Epithelial cell of proximal tubule (primary cell): ENCODE measurements around the gene TMEM131. TPM values are rescaled to one million over a fixed set of nuclear protein-coding genes. Genes with fewer than 3 reads are reported as not detected.

Experiments used
- DNase-seq: peaks from one replicate; pipeline ENCODE4 v3.0.0-alpha.2; 2011; ENCODE audit warnings: low read depth
- H3K4me3 ChIP-seq: 2 replicates; pipeline ENCODE4 v1.5.1; 2011; ENCODE audit warnings: low read depth, mild to moderate bottlenecking, low read length
- CTCF ChIP-seq: conservative IDR thresholded peaks from 2 replicates; pipeline ENCODE4 v1.5.1; 2012; ENCODE audit warnings: low read depth, mild to moderate bottlenecking, low read length
- total RNA-seq: library from RNA; depleted of rRNA; stranded (reverse); fragments of >200 nt; gene quantifications from 2 replicates; pipeline ENCODE4 v1.2.3, GENCODE V29; 2015

The TMEM131 gene
- total RNA-seq, 1 donor from 2014 or later: 16.0 TPM

- TF ChIP-seq CTCF: no peak
- H3K4me3 ChIP-seq: no peak overlapping the region
- DNase-seq: no peak
Observed at GRCh38 chr2:97779141-97779540, 216.6 kb downstream of the TMEM131 start.

GRCh38 chr2:97775074-97775473 lies 220.7 kb downstream of the TMEM131 start:
- no peak for DNase-seq
- no peak for TF ChIP-seq CTCF
- no peak overlapping the region for H3K4me3 ChIP-seq

- H3K4me3 ChIP-seq: no peak overlapping the region
- no peak for DNase-seq
- TF ChIP-seq CTCF: peak; percentile 70
Observed at GRCh38 chr2:97774425-97774824, 221.3 kb downstream of the TMEM131 start.

GRCh38 chr2:97770445-97770844 lies 225.3 kb downstream of the TMEM131 start:
- DNase-seq: no peak
- no peak for TF ChIP-seq CTCF
- no peak overlapping the region for H3K4me3 ChIP-seq

GRCh38 chr2:97769711-97770110 lies 226.0 kb downstream of the TMEM131 start:
- no peak overlapping the region for H3K4me3 ChIP-seq
- no peak for TF ChIP-seq CTCF
- DNase-seq: no peak

GRCh38 chr2:97769308-97769707 lies 226.4 kb downstream of the TMEM131 start:
- DNase-seq: no peak
- no peak overlapping the region for H3K4me3 ChIP-seq
- TF ChIP-seq CTCF: no peak

- no peak for TF ChIP-seq CTCF
- DNase-seq: no peak
- H3K4me3 ChIP-seq: no peak overlapping the region
Observed at GRCh38 chr2:97766567-97766966, 229.2 kb downstream of the TMEM131 start.
